DOHH2 (cell line): ENCODE results near the gene NR2F1-AS1.

Experiments used
- H3F3A ChIP-seq: fragments of 200-600 bp; sonication (generic), shearing (Covaris generic); 2 replicates; pipeline ENCODE4 v1.6.0; 2016; ENCODE audit warnings: antibody characterized with exemption, mild to moderate bottlenecking; ENCODE audit not compliant: control insufficient read depth, insufficient read depth
- H3K27ac ChIP-seq: fragments of 200-600 bp; sonication (generic); 2 replicates; pipeline ENCODE4 v1.5.1; 2014; ENCODE audit warnings: low read depth, mild to moderate bottlenecking, low read length, moderate library complexity
- H3K27me3 ChIP-seq: fragments of 200-600 bp; sonication (generic); 2 replicates; pipeline ENCODE4 v1.6.1; 2014; ENCODE audit warnings: mild to moderate bottlenecking, low read length, mixed read lengths; ENCODE audit not compliant: control insufficient read depth
- H3K36me3 ChIP-seq: fragments of 200-600 bp; sonication (generic); 2 replicates; pipeline ENCODE4 v1.6.1; 2014; ENCODE audit warnings: mild to moderate bottlenecking, low read length, moderate library complexity, mixed read lengths; ENCODE audit not compliant: control insufficient read depth
- H3K4me1 ChIP-seq: fragments of 200-600 bp; sonication (generic); 2 replicates; pipeline ENCODE4 v1.6.1; 2014; ENCODE audit warnings: mild to moderate bottlenecking, low read length, mixed read lengths; ENCODE audit not compliant: control insufficient read depth
- H3K4me2 ChIP-seq: fragments of 200-600 bp; sonication (generic); 2 replicates; pipeline ENCODE4 v1.6.0; 2014; ENCODE audit warnings: mild to moderate bottlenecking, low read length, moderate library complexity
- H3K4me3 ChIP-seq: fragments of 200-600 bp; sonication (generic); 2 replicates; pipeline ENCODE4 v1.5.1; 2014; ENCODE audit warnings: mild to moderate bottlenecking, low read length, mixed read lengths
- H3K79me2 ChIP-seq: fragments of 200-600 bp; sonication (generic); 2 replicates; pipeline ENCODE4 v1.6.1; 2014; ENCODE audit warnings: mild to moderate bottlenecking, low read length, mixed read lengths; ENCODE audit not compliant: control insufficient read depth
- H3K9me2 ChIP-seq: fragments of 200-600 bp; sonication (generic); replicated peaks from 2 replicates; pipeline ENCODE4 v1.6.1; 2014; ENCODE audit warnings: mild to moderate bottlenecking, low read length, mixed read lengths; ENCODE audit not compliant: control insufficient read depth
- H3K9me3 ChIP-seq: fragments of 200-600 bp; sonication (generic); 2 replicates; pipeline ENCODE4 v1.6.1; 2014; ENCODE audit warnings: antibody characterized with exemption, low read length, mixed read lengths; ENCODE audit not compliant: control insufficient read depth, insufficient read depth
- H4K20me1 ChIP-seq: fragments of 200-600 bp; sonication (generic); 2 replicates; pipeline ENCODE4 v1.6.0; 2014; ENCODE audit warnings: low read depth, mild to moderate bottlenecking, antibody characterized with exemption, low read length, moderate library complexity; ENCODE audit not compliant: control insufficient read depth, insufficient read depth
- CTCF ChIP-seq: fragments of 200-600 bp; sonication (generic); IDR thresholded peaks from one replicate; pipeline ENCODE4 v1.5.1; 2014; ENCODE audit warnings: antibody characterized with exemption, mild to moderate bottlenecking, low read depth, low read length; ENCODE audit not compliant: poor library complexity, severe bottlenecking
- EZH2phosphoT487 ChIP-seq: fragments of 200-600 bp; sonication (generic); IDR thresholded peaks from 2 replicates; pipeline ENCODE4 v1.6.1; 2017; ENCODE audit warnings: borderline replicate concordance, mild to moderate bottlenecking, antibody characterized with exemption, low read length, moderate library complexity, mixed read lengths

Gene NR2F1-AS1

GRCh38 chr5:93600409-93601070 is 19.5 kb upstream of the NR2F1-AS1 start:
- Histone ChIP-seq H3K4me1 (no peaks in the 10 kb centered on the region), H3F3A (no peaks in the 10 kb centered on the region), H3K9me3 (no peaks in the 10 kb centered on the region), H4K20me1 (no peaks in the 10 kb centered on the region), H3K36me3 (no peaks in the 10 kb centered on the region), H3K79me2 (no peaks in the 10 kb centered on the region), H3K4me3 (no peak overlapping the region), H3K9me2 (no peaks in the 10 kb centered on the region), H3K27me3 (peaks cover 46% of the 10 kb centered on the region), H3K4me2 (no peak overlapping the region), H3K27ac (no peak overlapping the region)
- TF ChIP-seq EZH2phosphoT487 (no peak), CTCF (no peak)

- no peak overlapping the region for H3K4me2 ChIP-seq
- no peaks in the 10 kb centered on the region for H3K4me1 ChIP-seq
- H3K4me3 ChIP-seq, result no peak overlapping the region
- no peaks in the 10 kb centered on the region for H3K79me2 ChIP-seq
- no peaks in the 10 kb centered on the region for H4K20me1 ChIP-seq
- H3K9me3 ChIP-seq, result no peaks in the 10 kb centered on the region
- TF ChIP-seq EZH2phosphoT487, result no peak
- TF ChIP-seq CTCF, result no peak
- no peaks in the 10 kb centered on the region for H3K9me2 ChIP-seq
- H3K36me3 ChIP-seq, result no peaks in the 10 kb centered on the region
- no peak overlapping the region for H3K27ac ChIP-seq
- peaks cover 38% of the 10 kb centered on the region for H3K27me3 ChIP-seq
- H3F3A ChIP-seq, result no peaks in the 10 kb centered on the region
Measured at GRCh38 chr5:93599399-93600120, 18.5 kb upstream of the NR2F1-AS1 start.

GRCh38 chr5:93599001-93599379 is 18.0 kb upstream of the NR2F1-AS1 start:
- Histone ChIP-seq H4K20me1 (no peaks in the 10 kb centered on the region), H3K36me3 (no peaks in the 10 kb centered on the region), H3K9me2 (no peaks in the 10 kb centered on the region), H3K27ac (no peak overlapping the region), H3K27me3 (peaks cover 38% of the 10 kb centered on the region), H3K4me1 (no peaks in the 10 kb centered on the region), H3F3A (no peaks in the 10 kb centered on the region), H3K79me2 (no peaks in the 10 kb centered on the region), H3K4me2 (no peak overlapping the region), H3K4me3 (no peak overlapping the region), H3K9me3 (no peaks in the 10 kb centered on the region)
- TF ChIP-seq CTCF, result no peak
- no peak for TF ChIP-seq EZH2phosphoT487
